ENCODE measurements around the gene RPTN. TPM values are rescaled to one million over a fixed set of nuclear protein-coding genes. Genes with fewer than 3 reads are reported as not detected.

The RPTN gene
- total RNA-seq, 4 donors from 2014 or later, result 0.16 to 0.22 TPM; not detected in 2

- TF ChIP-seq, protein P1, sequence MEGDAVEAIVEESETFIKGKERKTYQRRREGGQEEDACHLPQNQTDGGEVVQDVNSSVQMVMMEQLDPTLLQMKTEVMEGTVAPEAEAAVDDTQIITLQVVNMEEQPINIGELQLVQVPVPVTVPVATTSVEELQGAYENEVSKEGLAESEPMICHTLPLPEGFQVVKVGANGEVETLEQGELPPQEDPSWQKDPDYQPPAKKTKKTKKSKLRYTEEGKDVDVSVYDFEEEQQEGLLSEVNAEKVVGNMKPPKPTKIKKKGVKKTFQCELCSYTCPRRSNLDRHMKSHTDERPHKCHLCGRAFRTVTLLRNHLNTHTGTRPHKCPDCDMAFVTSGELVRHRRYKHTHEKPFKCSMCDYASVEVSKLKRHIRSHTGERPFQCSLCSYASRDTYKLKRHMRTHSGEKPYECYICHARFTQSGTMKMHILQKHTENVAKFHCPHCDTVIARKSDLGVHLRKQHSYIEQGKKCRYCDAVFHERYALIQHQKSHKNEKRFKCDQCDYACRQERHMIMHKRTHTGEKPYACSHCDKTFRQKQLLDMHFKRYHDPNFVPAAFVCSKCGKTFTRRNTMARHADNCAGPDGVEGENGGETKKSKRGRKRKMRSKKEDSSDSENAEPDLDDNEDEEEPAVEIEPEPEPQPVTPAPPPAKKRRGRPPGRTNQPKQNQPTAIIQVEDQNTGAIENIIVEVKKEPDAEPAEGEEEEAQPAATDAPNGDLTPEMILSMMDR (IDR thresholded peaks at IDR 0.05; ENCODE audit: low read depth), result no peak
Observed at GRCh38 chr1:152118915-152119314, 40.1 kb downstream of the RPTN start.

- TF ChIP-seq, protein P1 (IDR thresholded peaks at IDR 0.05; ENCODE audit: low read depth), result no peak
Observed at GRCh38 chr1:152115344-152115743, 43.7 kb downstream of the RPTN start, which contains the start of gene TCHH. Gene TCHH, minus strand, starts transcription at chr1:152115444. Its CDS starts 1,364 bp downstream, at chr1:152114080.

- TF ChIP-seq, protein P1 (IDR thresholded peaks at IDR 0.05; ENCODE audit: low read depth), result no peak
Observed at GRCh38 chr1:152112885-152113432, 46.1 kb downstream of the RPTN start.

- TF ChIP-seq, protein P1 (IDR thresholded peaks at IDR 0.05; ENCODE audit: low read depth), result no peak
Observed at GRCh38 chr1:152112101-152112884, 46.7 kb downstream of the RPTN start.

DNA sequence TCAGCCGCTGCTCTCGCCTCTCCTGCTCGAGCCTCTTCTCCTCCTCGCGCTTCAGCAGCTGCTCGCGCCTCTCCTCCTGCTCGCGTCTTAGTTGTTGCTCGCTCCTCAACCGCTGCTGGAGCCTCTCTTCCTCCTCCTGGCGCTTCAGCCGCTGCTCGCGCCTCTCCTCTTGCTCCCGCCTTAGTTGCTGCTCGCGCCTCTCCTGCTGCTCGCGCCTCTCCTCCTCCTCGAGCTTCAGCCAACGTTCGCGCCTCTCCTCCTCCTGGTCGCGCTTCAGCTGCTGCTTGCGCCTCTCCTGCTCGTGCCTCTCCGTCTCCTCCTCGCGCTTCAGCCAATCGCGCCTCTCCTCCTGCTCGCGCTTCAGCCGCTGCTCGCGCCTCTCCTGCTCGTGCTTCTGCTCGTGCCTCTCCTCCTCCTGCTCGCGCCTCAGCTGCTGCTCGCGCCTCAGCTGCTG lies 47.5 kb downstream of the RPTN start:
- TF ChIP-seq, protein P1 (IDR thresholded peaks at IDR 0.05; ENCODE audit: low read depth), result no peak

GRCh38 chr1:152110860-152111514 lies 48.0 kb downstream of the RPTN start:
- TF ChIP-seq, protein P1 (IDR thresholded peaks at IDR 0.05; ENCODE audit: low read depth), result no peak

- TF ChIP-seq, protein P1 (IDR thresholded peaks at IDR 0.05; ENCODE audit: low read depth), result no peak
Observed at GRCh38 chr1:152110365-152110859, 48.6 kb downstream of the RPTN start.

Data from subcutaneous adipose tissue (tissue), 4 donors.